H1 (cell line): ENCODE results near the gene METAP1D. TPM values are rescaled to one million over a fixed set of nuclear protein-coding genes. Genes with fewer than 3 reads are reported as not detected.

Experiments
- ASH2L ChIP-seq: fragments of 200-600, 300-600 bp; sonication (generic); IDR thresholded peaks from one replicate; pipeline ENCODE4 v1.7.1; 2017; ENCODE audit warnings: low read length
- CTCF ChIP-seq, 3 experiments: IDR thresholded peaks; 1 replicate in 2 of 3; 2 replicates in 1 of 3; pipeline versions ENCODE4 v1.5.1 to v1.6.1; 2011; ENCODE audit warnings: low read length in 3 of 3, mild to moderate bottlenecking in 3 of 3, inconsistent platforms in 2 of 3, low read depth in 1 of 3, moderate library complexity in 1 of 3; ENCODE audit not compliant: insufficient read depth in 1 of 3; ENCODE audit errors: control extremely low read depth in 1 of 3
- EGR1 ChIP-seq: IDR thresholded peaks from 2 replicates; pipeline ENCODE4 v1.6.1; 2011; ENCODE audit warnings: low read depth, low read length, borderline replicate concordance
- JUN ChIP-seq: IDR thresholded peaks from 2 replicates; pipeline ENCODE4 v1.6.1; 2011; ENCODE audit warnings: low read depth, mild to moderate bottlenecking, improper control_type of control experiment, low read length
- KDM1A ChIP-seq: fragments of 200-600, 300-600 bp; sonication (generic); IDR thresholded peaks from 2 replicates; pipeline ENCODE4 v1.7.1; 2016; ENCODE audit warnings: mild to moderate bottlenecking, low read length, borderline replicate concordance
- KDM5A ChIP-seq: fragments of 200-600 bp; IDR thresholded peaks from 2 replicates; pipeline ENCODE4 v1.7.1; 2012; ENCODE audit warnings: mild to moderate bottlenecking, low read length, inconsistent platforms, mixed read lengths
- NANOG ChIP-seq: IDR thresholded peaks from 2 replicates; pipeline ENCODE4 v1.6.1; 2011; ENCODE audit warnings: low read length, low read depth, mild to moderate bottlenecking, inconsistent platforms; ENCODE audit not compliant: insufficient read depth, poor library complexity, severe bottlenecking
- NRF1 ChIP-seq: IDR thresholded peaks from 2 replicates; pipeline ENCODE4 v1.6.1; 2011; ENCODE audit warnings: mild to moderate bottlenecking, low read depth, low read length, improper control_type of control experiment
- POLR2AphosphoS5 ChIP-seq: IDR thresholded peaks from 2 replicates; pipeline ENCODE4 v1.6.1; 2011; ENCODE audit warnings: low read depth, low read length
- POU5F1 ChIP-seq: IDR thresholded peaks from 2 replicates; pipeline ENCODE4 v1.6.1; 2011; ENCODE audit warnings: low read depth, mild to moderate bottlenecking, low read length, moderate library complexity
- RXRA ChIP-seq: IDR thresholded peaks from 2 replicates; pipeline ENCODE4 v1.6.1; 2011; ENCODE audit warnings: low read depth, mild to moderate bottlenecking, low read length, moderate library complexity; ENCODE audit not compliant: insufficient read depth
- SAP30 ChIP-seq: fragments of 300-600 bp; sonication (generic); IDR thresholded peaks from 2 replicates; pipeline ENCODE4 v1.7.1; 2012; ENCODE audit warnings: low read length, moderate library complexity, mild to moderate bottlenecking, inconsistent platforms; ENCODE audit not compliant: insufficient read depth, insufficient replicate concordance
- SP1 ChIP-seq: IDR thresholded peaks from 2 replicates; pipeline ENCODE4 v1.6.1; 2011; ENCODE audit warnings: low read depth, low read length
- SP2 ChIP-seq: IDR thresholded peaks from 2 replicates; pipeline ENCODE4 v1.6.1; 2012; ENCODE audit warnings: mild to moderate bottlenecking, low read length, inconsistent platforms
- SRF ChIP-seq: IDR thresholded peaks from 2 replicates; pipeline ENCODE4 v1.6.1; 2011; ENCODE audit warnings: mild to moderate bottlenecking, low read depth, low read length, moderate library complexity
- TAF7 ChIP-seq: optimal IDR thresholded peaks from 2 replicates; pipeline ENCODE3; 2011; ENCODE audit warnings: low read depth, mild to moderate bottlenecking, inconsistent platforms, low read length, moderate library complexity, borderline replicate concordance
- USF2 ChIP-seq: IDR thresholded peaks from 2 replicates; pipeline ENCODE4 v1.6.1; 2011; ENCODE audit warnings: low read length, improper control_type of control experiment
- ZNF274 ChIP-seq: IDR thresholded peaks from 2 replicates; pipeline ENCODE4 v1.7.0; 2012; ENCODE audit warnings: low read length, borderline replicate concordance; ENCODE audit errors: extremely low read depth
- polyA plus RNA-seq, 7 experiments: library from polyadenylated mRNA; depleted of rRNA in 3 of 7; stranded (reverse) in 5 of 7; unstranded in 2 of 7; fragments of >200 nt in 5 of 7; fragments of 200-250 nt in 2 of 7; gene quantifications; 1 replicate in 5 of 7; 2 replicates in 1 of 7; 4 replicates in 1 of 7; pipeline versions ENCODE4 v1.2.1 to v1.2.3, GENCODE V29; 2011 to 2013; ENCODE audit warnings: missing spikeins in 2 of 7, mixed read lengths in 2 of 7
- total RNA-seq: library from RNA; stranded (reverse); fragmentation: NEBNext Ultra II Directional; extraction: Animal tissue kit (Norgen Biotek cat#: 25700); gene quantifications from 2 replicates; pipeline ENCODE4 v1.2.1, GENCODE V29; 2021
- TF ChIP-seq, protein P1 (sequence below): IDR thresholded peaks from 2 replicates; pipeline ENCODE4 v1.6.1; 2011; ENCODE audit warnings: low read depth, mild to moderate bottlenecking, low read length; ENCODE audit not compliant: insufficient read depth
- TF ChIP-seq, protein P2 (sequence below): IDR thresholded peaks from 2 replicates; pipeline ENCODE4 v1.6.1; 2012; ENCODE audit warnings: inconsistent platforms

METAP1D gene
- total and polyA plus RNA-seq, 2 of the 8 experiments (the other 6 are each of a cell fraction or from before 2014, with no cell fraction given): 3.9 to 6.2 TPM

- TF ChIP-seq POU5F1 (no peak), KDM1A (no peak), CTCF (IDR thresholded peaks at IDR 0.05; ENCODE audit: control extremely low read depth in 1 of 3, insufficient read depth in 1 of 3, low read depth in 1 of 3, low read length in 3 of 3) (no peak), USF2 (no peak), SP1 (0 out of 2 replicates have a peak, but pooled peaks have one; percentile 20), ASH2L (no peak), TAF7 (no peak), KDM5A (no peak), JUN (no peak), SAP30 (no peak), ZNF274 (no peak), SRF (no peak), POLR2AphosphoS5 (no peak), RXRA (no peak), NRF1 (no peak), EGR1 (no peak), SP2 (no peak), NANOG (no peak)
- TF ChIP-seq, protein P1, sequence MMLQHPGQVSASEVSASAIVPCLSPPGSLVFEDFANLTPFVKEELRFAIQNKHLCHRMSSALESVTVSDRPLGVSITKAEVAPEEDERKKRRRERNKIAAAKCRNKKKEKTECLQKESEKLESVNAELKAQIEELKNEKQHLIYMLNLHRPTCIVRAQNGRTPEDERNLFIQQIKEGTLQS: no peak
- TF ChIP-seq, protein P2, sequence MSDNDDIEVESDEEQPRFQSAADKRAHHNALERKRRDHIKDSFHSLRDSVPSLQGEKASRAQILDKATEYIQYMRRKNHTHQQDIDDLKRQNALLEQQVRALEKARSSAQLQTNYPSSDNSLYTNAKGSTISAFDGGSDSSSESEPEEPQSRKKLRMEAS: no peak
Measured at GRCh38 chr2:172091761-172092566, 92.2 kb downstream of the METAP1D start (continued).
